Measurements from ENCODE around the gene RAX2.
A peak's percentile ranks its signal among the peaks of the same experiment; 100 is the strongest.
"Not testable (repeated sequence)": the region's sequence is repeated elsewhere in the genome, so short reads cannot be mapped to it uniquely, and the experiment has no call there.

Gene RAX2

DNA sequence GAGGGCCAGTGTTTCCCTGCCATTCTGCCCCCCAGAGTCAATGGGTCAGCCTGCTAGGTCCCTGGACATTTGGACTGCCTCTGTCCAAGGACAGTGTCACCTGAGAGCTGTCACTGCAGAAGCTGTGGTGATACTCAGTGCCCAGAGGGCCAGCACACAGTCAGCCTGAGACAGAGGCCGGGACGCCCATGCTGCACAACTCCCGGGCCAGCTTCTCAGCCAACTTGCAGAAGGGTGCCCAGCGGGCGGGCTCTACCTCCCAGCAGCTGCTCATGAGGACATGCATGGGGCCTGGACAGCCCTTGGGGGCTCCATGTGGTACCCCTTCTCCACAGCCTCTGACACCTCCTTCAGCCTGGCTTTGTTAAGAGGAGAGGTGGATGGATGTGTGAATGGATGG is 3.8 kb upstream of the RAX2 start:
- DNase-seq, result no peak

DNA sequence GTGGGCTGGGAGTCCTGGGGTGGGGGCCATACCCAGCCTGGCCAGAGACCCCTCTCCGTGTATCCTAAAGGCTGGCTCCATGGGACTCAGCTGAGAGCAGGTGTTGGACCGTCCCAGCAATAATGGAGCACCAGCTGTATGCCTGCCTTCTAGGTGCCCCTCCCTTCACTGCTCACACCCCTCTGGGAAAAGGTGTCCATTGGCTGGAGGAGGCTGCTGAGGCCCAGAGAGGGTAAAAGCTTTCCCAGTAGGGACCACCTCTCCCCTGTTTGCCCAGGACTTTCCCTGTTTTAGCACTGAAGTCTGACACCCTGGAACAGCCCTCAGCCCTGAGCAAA is 3.3 kb upstream of the RAX2 start:
- no peak for DNase-seq

DNA sequence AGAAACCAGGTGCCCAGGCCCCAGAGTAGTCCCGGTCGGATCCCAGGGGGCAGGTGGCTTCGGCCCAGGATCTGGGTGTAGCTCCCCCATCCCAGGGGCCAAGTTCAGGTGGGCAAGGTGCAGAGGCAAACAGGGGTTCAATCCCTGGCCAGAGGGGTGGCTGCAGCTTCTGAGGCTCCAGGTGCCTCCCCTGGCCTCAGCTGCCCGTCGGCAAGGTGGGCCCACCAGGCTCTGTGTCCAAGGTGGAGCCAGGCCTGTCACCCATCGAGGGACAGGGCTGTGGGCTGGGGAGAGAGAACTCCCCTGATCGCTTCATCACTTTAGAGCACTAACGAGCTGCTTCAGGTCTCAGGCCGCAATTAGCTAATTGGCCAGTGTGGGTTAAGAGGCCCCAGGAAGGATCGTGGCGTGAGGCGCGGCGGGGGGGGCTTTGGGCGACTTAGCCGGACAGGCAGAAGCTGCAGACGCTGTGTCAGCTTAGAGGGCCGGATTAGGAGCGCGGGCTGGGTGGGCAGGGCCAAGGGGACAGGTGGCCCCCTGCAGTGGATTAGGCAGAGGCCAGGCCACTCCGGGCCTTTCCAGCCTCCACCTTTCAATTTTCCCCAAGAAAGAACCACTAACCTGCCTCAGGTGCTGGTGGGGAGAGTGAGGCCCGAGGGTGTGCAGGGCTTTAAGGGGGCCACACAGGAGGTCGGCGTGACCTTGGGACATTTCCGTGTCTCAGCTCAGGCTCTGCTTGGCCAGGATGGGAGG is 2.8 kb upstream of the RAX2 start:
- no peak for DNase-seq

DNA sequence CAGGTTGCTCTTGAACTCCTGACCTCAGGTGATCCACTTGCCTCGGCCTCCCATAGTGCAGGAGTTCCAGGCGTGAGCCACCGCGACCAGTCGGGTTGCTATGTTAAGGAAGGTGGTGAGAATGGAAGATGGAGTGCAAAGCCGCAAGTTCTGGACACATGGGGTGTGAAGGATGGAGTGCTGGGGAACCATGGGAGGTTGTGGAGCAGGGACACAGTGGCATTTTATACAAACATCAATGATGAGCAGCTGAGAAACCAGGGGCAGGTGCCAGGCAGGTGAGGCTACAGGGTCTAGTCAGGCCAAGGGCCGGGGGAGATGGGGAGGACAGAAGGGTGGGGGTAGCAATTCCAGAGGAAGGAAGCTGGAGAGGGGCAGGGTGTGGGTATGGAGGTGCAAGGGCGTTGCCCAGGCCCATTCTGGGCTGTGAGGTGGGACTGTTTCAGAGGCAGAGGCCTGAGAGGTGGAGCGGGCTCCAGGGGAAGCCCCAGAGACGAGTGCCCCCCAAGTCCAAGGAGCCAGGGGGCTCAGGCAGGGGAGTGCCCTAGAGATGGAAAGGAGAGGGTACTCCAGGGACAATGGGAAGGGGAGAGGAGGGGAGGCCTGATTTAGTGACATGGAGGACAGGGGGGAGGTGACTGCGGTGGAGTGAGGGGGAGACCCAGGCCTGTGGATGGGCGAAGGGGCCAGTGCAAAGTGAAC is 1.9 kb upstream of the RAX2 start:
- DNase-seq, result no peak

DNA sequence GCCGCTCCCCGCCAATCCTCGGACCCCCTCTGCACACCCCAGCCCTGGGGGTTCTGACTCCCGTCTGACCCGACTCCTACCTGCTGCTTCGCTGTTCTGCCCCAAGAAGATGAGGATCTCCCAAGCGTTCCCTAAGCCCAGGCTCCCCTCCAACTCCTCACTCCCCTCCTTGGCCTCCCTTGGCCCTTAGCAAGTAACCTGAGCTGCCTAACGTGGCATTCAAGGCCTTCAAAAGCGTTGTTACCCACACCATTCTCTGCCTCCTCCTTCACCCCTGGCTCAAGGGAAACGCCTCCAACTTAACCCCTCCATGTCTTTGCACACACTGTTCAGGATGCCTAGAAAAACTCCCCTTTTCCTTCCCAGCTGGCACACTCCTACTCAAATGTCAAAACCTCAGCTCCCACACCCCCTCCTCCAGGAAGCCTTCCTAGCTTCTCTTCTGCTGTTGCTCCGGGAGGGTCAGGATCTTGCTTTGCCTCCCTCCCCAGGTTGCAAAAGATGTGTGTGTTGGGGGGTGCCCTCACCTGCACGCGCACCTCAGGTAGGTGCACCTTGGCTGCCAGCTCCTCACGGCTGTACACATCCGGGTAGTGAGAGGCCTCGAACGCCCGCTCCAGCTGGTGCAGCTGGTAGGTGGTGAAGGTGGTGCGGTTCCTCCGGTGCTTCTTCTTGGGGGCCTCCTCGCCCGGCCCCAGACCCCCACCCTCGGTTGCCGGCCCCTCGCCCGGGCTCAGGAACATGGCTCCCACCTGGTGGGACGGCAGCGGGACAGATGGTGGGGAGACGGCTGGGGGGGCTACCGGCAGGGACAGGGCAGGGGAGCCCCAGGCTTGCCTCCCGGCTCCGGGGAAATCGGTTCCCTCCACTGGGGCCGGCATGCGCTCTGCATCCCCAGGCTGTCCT is 775 bp downstream of the RAX2 start:
- DNase-seq, result no peak

DNA sequence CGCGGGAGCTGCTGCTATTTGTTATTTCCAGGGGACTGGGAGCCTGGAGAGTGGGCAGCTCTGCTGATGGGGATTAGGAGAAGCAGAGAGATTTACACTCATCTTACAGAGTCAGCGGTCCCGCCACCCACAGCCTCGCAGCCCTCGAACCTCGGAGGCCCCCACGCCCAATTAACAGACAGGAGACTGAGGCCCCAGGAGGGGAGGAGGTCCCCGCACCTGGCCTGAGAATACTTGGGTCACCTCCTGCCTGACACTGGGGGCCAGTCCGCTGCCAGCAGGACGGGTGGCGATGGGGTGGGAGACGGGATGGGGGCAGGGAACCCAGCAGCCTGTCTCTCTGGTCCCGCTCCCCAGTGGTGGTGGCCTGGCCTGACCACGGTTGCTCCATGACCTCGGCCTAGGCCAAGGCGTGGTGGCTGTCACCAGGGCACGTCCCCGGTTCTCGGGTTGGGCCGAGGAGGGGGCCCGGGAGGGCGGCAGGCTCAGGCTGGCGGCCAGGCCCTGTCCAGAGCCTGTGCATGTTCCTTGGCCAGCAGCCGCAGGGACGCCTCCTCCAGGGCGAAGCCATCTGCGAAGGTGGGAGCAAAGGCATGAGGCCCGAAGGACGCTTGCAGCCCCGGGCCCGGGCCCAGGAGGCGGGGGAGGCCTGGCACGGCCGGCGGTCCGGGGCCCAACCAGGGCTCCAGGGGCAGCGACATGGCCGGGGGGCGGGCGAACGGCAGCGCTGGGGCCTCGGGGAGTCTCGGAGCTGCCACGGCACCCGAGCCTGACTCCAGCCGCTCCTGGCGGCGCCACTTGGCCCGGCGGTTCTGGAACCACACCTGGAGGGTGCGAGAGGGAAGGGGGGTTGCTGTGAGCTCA is 1.7 kb downstream of the RAX2 start:
- no peak for DNase-seq

DNA sequence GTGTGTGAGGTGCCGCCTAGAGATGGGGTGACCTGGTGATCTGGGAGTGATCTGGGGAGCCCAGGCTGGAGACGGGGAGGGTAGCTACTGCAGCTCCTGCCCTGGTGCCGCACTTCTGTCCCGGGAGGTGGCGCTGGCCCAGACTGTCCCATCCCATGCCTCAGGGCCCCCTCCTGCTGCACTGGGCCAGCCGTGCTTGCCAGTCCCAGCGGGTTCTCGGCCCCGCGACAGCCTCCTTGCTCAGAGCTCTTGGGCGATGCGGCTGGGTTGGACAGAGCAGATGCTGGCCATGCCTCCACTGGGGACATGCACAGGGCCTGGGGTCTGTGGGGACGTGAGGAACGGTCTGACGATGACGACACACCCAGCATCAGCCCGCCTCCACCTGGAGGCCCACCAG is 2.5 kb downstream of the RAX2 start:
- DNase-seq, result no peak

DNA sequence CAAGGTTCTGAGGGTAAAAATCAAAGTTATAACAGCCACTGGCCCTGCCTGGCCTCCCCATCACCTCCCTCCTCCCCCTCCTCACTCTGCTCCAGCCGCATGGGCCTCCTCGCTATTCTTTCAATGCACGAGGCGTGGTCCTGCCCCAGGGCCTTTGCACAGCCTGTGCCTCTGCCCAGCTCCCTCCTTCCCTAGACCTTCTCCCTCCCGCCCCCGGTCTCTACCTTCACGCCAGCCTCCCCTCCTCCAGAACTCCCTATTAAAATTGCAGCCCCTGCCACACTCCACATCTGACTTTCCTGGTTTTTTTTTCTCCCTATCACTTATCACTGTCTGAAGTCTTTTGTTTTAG is 3.3 kb downstream of the RAX2 start:
- DNase-seq, result no peak

DNA sequence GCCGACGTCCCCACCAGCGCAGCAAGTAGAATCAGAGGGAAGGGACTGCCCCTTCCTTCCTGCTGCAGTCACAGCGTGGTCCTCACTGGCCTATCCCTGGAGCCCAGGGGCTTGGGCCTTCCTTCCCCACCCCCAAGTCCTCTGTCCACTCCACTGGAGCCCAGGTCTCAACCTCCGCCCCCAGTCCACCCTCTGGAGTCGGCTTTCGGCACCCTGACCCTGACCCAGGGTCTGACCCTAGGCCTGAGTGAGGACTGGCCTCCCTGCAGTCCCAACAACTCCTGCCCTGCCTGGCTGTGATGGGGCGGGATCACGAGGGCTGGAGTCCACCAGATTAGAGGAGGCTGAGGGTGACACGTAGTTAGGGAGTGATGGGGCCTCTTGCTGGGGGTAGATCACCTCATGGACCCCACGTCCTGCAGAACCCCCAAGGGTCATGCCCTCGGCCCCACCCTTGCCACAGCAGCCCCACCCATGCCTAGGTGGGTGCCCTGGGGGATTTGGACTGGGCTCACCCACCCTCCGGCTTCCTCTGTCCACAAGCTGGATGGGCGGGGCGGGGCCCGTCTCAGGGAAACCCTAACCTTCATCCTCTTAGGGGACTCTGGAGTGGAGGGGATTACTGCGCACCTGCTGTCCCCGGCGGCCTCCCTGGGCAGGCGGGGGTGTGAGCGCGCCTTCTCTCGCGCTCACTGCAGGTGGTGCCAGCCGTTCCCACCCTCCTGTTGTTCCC is 3.8 kb downstream of the RAX2 start:
- DNase-seq, result no peak

DNA sequence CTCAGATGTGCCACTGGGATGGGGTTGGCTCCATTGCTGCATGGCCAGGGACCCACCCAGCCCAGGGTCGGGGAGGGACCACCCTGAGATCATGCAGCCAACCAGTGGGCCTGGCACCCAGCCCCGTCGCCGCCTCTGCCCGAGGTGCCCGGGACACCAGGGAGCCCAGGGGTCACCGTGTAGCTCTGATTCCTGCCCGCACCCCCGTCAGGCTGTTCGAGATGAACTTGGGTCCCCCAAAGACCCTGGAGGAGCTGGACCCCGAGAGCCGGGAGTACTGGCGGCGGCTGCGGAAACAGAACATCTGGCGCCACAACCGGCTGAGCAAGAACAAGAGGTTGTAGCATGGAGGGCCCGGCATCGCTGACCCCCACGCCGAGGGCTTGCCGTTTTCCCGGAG is 5.0 kb downstream of the RAX2 start:
- no peak for DNase-seq

DNA sequence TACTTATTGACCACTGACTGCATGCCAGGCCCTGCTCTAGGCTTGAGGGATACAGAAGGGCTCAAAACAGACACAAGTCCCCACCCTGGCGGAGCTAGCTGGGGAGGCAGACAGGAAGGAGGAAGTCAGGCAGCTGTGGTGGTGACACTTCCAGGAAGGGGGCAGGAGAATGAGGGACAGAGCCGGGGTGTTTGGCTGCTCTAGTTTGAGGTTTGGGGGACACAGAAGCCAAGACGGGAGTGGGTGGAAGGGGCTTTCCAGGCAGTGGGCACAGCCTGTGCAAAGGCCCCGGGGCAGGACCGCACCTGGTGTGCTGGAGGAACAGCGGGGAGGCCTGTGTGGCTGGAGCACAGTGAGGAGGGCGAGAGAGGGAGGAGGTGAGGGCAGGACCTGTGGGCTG is 5.5 kb downstream of the RAX2 start:
- no peak for DNase-seq

DNA sequence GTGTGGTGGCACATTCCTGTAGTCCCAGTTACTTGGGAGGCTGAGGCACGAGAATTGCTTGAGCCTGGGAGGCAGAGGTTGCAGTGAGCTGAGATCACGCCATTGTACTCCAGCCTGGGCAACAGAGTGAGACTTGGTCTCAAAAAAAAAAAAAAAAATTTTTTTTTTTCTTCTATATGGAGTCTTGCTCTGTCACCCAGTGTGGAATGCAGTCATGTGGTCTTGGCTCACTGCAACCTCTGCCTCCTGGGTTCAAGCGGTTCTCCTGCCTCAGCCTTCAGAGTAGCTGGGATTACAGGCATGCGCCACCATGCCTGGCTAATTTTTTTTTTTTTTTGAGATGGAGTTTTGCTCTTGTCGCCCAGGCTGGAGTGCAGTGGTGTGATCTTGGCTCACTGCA is 6.3 kb downstream of the RAX2 start:
- not testable (repeated sequence) for DNase-seq

DNA sequence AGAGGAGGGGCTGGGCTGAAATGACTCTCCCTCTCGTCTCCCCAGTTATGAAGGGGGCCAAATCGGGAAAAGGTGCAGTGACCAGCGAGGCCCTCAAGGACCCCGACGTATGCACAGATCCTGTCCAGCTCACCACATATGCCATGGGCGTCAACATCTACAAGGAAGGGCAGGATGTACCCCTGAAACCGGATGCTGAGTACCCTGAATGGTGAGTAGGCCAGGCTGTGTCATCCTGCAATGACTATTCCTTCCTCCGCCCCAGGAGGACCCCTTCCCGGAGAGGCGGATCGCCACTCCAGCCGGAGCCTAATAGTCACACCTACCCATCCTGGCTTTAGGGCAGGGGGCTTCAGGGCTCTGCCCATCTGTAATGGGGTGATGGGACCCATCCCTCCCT is 6.9 kb downstream of the RAX2 start:
- no peak for DNase-seq

DNA sequence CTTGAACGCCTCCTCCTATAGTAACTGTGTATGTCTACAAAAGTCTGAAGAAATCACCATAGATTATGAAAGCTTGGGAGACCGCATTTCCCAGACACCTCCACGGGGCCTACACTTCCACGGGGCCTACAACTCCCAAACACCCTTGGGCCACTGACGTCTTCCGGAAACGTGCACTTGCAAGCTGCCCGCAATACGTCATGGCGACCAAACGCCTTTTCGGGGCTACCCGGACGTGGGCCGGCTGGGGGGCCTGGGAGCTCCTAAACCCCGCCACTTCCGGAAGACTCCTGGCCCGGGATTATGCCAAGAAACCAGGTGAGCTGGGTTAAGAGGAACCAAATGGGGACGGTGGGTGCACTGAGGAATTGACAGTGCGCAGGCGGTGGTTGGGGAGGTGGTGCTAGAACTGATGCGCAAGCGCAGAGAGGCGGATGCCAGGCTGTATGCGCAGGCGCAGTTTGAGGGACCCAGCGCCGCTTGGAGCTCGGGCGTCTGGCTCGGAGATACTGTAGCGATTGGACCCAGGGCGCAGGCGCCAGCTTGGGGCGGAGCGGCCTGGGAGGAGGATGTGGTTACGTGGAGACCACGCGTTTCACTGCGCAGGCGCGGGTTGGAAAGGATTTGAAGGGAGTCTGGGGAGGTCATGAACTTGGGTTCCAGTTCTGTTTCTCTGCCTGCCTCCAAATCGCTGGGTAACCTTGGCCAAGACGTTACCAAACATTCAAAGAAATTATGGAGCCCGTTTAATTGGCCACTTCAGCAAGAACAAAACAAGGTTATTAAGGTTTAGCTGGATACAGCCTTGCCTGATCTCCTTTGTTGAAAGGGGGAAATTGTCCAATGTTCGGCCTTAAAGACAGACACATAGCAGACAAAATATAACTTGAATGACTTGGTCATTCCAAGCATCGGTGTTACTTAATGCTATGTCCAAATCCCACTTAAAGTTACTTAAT is 9.2 kb downstream of the RAX2 start, which contains the start of gene MRPL54:
TSS of gene MRPL54 (plus strand) at position 182 of the 959 bp plus-strand sequence. CDS start at position 201, 19 bp downstream.
- DNase-seq, result peak; percentile 99

DNA sequence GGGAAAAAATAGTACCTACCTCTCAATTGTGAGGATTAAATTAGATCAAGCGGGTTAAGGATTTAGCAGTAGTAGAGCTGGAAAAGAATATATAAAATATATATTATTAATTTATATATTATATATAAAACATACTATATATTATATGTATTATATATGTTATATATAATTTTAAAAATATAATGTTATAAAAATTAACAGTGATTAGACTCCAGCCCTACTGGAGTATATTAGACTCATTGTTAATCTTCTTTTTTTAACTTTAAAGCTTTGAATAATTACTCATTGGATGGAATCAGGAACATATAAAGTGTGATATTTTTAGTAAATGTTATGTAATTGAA is 9.9 kb downstream of the RAX2 start:
- no peak for DNase-seq

DNA sequence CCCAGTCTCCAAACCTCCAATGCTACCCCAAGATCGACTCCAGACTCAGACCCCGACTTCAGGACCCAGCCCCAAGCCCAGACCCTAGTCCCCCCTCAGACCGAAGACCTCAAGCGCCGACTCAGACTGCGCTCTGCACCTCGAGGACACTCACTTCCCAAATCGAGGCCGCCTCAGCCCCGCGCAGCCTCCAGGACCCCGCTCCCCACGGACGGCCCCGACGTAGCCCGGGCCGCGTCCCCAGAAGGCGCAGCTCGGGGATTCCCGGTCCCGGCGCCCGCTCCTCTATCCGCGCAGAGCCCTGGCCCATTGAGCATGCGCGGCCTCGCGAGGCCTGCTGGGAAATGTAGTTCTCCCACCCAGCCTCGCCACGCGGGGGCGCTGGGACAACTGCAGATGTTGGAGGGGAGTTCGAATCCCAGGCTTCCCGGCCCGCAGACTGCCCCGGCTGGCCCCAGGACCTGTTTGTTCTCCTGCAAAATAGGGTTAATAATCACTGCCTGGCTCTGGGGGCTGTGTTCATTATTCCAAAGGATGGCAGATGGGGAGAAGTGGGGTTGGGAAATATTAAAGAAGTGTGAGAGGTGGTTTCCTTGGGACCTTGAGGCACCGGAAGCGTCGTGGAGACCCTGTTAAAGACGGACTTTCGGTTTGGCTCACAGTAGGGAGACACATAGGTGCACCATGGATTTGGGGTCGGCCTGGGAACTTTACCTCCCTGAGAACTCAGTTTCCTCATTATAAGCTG is 10.5 kb downstream of the RAX2 start, which contains the start of gene APBA3:
TSS of gene APBA3 (minus strand) at position 311 of the 748 bp plus-strand sequence. CDS start 1,428 bp downstream, outside the sequence.
- peak; percentile 98 for DNase-seq

DNA sequence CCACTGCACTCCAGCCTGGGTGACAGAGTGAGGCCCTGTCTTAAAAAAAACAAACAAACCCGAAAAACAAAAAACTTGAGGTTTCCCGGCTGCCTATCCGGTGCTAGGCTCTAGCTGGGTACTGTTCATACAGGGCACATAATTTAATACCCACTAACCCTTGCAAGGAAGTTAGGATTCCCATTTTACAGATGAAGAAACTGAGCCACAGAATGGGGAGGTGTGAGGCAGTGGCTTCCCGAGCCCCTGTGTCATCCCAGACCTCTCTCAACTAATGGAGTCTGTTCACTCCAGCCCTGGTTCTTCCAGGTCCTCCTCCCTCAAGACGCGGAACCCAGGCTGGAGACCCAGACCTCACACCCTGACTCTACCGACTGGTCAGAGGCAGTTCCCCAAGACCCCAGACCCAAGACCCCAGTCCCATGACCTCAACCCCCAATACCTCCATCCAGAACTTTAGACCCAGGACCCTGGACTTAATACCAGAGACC is 11.1 kb downstream of the RAX2 start:
- DNase-seq, result peak in 1 of 2 donors; percentile 27

DNA sequence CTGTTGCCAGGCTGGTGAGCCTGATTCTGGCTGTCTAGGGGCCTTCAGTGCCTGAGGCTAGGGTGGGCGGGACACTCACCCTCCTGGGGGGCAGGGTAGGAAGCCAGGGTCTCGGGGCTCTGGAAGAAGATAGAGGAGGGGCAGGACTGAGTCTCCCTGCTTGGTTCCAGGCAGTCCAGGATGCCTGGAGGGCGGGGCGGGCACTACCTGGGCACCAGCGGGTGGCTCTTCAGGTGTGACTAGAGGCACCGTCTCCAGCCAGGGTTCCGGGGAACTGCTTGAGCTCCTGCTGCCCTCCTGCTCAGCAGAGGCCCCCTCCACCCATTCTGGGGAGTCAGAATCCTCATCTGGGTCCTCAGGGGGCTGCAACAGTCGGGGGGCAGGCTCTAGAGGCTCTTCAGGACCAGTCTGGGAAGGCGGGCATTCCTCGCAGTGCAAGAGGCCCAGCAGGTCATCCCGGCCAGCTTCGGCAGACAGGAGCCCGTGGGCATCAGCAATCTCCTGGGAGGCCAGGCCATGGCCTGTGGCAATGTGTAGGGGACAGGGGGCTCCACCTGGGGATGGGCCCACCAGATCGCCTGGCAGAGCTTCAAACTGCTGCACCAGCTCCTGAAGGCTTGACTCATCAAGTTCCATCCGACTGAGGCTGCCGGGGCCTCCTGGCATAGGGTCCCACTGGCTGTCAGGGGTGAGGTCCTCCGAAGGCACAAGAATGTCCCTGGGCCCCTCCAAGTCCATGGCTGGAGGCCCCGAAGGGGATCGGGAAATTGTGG is 12.4 kb downstream of the RAX2 start:
- DNase-seq, result no peak

DNA sequence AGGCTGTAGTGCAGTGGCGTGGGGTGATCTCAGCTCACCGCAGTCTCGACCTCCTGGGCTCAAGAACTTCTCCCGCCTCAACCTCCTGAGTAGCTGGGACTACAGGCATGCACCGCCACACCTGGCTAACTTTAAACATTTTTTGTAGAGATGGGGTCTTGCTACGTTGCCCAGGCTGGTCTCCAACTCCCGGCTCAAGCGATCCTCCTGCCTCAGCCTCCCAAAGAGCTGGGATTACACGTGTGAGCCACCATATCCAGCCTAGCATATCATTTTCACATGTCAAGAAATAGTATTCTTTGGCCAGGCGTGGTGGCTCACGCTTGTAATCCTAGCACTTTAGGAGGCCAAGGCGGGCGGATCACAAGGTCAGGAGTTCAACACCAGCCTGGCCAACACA is 13.7 kb downstream of the RAX2 start:
- DNase-seq, result not testable (repeated sequence)

All from stimulated activated CD4-positive, alpha-beta T cell treated with anti-CD3 and anti-CD28 coated beads, Interleukin-2, amount 100 ng/mL, for 24 hours (primary cell).